Stimulated activated CD8-positive, alpha-beta memory T cell treated with anti-CD3 and anti-CD28 coated beads, Interleukin-15, amount 100 ng/mL, for 1 hour (primary cell): ENCODE results near the gene OSBPL1A.
"Not testable (repeated sequence)": the region's sequence is repeated elsewhere in the genome, so short reads cannot be mapped to it uniquely, and the experiment has no call there.

ENCODE experiments used
- DNase-seq: peaks from one replicate; pipeline ENCODE4 v3.0.0-alpha.2; 2020; ENCODE audit warnings: low read depth

OSBPL1A gene

DNA sequence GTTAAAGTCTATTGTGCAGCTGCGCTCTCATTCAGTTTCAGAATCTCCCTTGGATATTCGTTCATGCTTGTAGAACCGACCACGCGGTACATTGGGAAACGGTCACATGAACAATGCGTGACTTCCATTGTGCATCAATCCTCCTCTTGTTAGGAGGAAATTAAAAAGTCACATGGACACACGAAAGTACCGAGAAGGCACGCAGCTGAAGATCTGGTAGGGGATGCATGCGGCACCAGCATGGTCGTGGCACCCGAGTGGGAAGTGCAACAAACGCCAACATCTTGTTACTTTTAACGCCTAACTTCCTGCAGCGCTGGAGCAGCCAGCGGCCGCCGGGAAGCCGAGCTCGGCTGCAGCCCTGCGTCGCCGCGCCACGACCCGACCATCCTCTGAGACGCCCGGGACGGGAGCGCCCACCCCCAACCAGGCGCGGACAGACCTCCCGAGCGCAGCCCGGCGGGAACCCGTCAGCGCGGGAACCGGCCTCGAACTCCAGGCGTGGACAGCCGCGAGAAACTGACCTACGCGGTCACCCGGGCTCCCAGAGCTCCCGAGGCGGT lies 412 bp downstream of the OSBPL1A start:
- DNase-seq = no peak

DNA sequence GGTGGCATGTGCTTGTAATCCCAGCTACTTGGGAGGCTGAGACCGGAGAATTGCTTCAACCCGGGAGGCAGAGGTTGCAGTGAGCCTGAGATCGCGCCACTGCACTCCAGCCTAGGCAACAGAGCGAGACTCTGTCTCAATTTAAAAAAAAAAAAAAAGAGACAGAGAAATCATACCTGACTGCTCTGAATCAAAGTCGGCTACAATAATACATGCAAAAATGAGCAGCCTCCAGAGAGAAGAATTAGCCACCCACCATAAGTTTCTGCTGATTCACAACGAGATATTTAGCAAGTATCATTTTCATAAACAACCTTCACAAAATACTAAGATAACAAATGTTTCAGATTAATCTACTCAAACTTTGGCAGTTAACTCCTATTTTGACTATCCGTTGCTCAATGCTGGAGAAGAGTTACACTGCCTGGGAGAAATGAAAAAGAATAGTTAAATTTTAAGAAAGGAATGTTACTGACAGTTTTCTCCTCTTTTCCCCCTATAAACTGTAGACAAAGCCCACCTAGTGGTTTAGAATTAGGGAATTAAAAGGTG lies 1.5 kb downstream of the OSBPL1A start:
- no peak for DNase-seq

DNA sequence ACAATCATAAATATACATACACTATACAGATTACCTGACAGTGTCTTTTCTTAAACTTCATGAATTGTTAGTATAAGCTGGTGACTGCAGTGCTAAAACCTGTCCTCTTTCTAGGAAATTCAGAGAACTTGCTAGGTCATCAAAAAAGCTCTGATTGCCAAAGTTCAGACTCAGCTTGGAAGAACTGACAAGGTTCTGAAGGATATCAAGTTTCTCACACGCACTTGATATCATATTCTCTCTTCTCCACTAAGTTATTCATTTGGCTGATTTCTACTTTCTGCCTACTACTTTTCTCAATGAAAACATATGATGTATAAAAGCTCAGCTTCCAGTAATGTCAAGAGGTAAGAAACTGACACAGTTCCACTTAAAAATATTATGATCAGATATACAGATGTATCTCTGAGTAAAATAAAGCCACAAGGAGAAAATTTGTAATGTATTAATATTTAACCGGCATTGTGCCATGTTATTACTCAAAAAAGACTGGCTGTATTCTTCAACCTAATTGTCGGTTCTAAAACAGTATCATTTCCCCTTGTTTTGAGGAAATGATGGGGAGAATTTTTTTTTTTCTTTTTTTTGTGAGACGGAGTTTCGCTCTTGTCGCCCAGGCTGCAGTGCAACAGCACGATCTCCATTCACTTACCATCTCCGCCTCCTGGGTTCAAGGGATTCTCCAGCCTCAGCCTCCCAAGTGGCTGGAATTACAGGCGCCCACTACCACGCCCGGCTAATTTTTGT lies 2.4 kb downstream of the OSBPL1A start:
- DNase-seq = no peak

DNA sequence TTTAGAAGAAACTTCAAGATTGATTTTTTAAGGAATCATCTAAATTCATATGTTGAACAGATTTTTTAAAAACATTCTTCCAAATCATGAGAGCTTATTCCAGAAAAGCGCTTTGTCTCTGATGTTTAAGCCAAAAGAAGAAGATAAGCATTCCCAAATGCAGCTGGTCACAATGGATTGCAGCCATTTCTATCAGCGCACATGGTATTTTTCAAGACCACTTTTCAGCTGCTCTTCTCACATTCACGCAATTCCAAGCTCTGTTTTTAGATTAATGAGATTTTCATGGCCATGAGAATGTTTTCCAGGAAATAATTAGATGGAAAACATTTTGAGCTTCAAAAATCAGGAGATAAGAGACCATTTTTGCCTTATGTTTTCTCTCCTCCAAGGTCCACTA lies 8.7 kb downstream of the OSBPL1A start:
- no peak for DNase-seq

DNA sequence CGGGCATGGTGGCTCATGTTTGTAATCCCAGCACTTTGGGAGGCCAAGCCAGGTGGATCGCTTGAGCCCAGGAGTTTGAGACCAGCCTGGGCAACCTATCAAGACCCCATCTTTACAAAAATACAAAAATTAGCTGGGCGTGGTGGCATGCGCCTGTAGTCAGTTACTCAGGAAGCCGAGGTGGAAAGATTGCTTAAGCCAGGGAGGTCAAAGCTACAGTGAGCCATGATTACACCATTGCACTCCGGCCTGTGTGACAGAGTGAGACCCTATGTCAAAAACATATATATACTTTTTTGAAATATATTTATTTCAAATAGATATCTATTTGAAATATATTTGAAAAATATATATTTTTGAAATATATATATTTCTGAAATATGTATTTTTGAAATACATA lies 10.9 kb downstream of the OSBPL1A start:
- no peak for DNase-seq

DNA sequence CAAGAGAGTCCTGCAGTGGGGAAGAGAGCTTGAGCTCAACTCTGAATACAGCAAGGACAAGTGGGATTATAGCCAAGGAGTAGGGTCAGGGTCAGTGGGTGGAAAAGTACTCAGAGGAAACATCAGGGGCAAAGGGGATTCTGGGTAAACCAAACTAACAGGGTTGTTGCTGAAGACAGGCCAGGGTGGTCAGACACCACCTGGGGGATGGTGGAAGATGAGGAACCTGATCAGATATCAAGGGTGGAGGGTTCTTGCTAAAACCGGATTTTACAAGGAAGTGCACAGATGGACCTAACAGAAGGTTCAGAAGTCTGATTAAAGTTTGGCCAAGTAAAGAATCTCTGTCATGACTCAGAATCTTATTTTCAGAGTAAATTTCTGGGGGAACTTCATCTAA lies 16.5 kb downstream of the OSBPL1A start:
- DNase-seq = no peak

DNA sequence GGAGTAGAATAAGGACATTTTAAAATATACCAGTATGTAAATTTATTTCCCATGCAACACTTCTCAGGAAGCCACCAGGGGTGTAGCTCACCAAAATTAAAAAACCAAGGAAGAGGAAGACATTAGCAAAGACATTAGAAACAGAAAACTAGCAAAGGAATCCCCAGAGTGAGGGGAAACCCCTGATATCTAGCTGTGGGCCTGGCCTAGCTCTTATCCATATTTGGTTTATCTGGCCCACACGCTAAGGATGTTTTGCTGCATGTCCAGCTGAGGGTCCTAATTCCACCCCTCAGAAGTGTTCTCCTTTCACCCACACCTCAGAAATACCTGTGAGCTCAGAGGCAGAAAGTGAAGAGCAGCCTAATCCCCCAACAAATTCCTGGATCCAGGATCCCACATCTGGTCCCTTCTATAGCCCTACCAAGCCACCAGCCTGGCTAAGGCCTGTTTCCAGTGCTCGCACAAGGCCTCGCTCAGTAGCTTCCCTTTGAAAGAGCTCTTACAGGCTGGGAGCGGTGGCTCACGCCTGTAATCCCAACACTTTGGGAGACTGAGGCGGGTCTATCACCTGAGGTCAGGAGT lies 17.4 kb downstream of the OSBPL1A start:
- no peak for DNase-seq

DNA sequence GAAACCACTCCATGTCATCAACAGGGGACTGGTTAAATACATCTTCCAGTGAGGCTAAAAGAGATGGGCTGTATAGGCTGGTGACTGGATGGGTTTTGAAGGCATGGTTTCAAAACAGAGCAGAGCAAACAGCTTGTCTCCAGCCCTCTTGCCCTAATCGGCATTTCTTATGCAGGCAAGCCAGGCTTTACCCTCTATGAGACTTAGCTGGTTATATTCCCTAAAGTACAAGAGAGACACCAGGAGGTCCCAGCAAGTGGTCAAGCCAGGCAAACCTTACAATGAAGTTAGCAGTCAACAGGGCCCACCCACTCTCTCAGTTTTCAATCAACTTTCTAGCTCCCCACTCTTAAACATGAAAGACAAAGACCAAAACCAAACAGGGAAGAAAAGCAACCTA lies 19.0 kb downstream of the OSBPL1A start:
- no peak for DNase-seq

DNA sequence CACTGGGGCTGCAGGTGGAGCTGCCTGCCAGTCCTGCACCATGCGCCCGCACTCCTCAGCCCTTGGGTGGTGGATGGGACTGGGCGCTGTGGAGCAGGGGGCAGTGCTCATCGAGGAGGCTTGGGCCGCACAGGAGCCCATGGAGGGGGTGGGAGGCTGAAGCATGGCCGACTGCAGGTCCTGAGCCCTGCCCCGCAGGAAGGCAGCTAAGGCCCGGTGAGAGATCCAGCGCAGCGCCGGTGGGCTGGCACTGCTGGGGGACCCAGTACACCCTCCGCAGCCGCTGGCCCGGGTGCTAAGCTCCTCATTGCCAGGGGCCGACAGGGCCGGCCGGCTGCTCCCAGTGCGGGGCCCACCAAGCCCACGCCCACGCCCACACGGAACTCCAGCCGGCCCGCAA lies 21.1 kb downstream of the OSBPL1A start:
- not testable (repeated sequence) for DNase-seq

DNA sequence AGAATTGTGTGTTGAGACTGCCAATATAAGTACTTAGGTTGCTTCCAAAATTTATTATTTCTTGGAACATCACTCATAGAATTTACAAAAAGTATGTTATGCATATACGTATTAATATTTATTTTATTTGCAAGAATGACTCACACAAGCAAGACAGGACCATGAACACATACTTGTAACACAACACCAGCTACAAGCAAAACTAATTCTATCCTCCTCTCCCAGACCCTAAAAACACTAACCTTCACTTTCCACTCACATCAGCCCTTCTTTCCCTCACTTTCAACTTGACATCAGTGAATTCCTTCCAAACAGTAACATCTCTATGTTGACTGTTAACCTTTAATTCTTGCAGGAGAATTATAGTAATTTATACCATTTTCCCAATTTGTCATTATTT lies 24.3 kb downstream of the OSBPL1A start:
- no peak for DNase-seq

DNA sequence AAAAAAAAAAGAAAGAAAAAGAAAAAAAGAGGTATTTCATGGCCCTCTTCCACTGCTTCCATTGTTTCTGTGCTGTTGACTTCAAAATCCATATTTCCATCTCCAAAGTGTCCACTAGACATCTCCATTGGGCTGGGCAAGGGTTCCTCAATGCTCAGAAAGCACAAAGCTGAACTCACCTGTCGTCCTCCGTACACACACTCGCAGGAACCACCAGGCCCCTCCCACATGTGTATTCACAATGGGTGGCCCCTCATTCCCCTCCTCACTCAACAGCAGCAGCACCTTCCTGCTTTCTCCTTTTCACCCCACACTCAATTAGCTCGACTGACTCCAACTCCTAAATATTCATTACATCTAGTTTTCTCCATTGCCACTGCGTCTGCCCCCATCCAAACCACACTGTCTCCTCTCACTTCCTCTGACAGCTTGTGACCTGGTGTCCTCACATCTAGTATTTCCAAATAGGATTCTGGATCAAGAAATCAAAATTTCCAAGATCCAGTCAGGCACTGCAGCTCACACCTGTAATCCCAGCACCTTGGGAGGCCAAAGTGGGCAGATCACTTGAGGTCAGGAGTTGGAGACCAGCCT lies 25.2 kb downstream of the OSBPL1A start:
- DNase-seq = no peak

DNA sequence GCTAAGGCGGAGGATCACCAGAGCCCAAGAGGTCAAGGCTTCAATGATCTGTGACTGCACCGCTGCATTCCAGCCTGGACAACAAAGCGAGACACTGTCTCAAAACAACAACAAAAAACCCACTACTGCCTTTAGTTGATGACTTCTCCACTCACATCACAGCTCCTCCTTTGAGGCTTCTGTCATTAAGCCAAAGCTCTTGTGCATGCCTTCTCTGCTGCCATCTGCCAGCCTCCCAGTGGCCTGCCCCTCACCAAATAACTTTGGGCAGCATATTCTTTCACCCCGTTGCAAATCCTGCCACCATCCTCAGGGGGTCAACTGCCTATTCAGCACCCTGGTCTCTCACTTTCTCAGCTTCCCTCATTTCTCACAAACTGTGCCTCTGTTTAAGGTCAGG lies 27.5 kb downstream of the OSBPL1A start:
- DNase-seq = no peak

DNA sequence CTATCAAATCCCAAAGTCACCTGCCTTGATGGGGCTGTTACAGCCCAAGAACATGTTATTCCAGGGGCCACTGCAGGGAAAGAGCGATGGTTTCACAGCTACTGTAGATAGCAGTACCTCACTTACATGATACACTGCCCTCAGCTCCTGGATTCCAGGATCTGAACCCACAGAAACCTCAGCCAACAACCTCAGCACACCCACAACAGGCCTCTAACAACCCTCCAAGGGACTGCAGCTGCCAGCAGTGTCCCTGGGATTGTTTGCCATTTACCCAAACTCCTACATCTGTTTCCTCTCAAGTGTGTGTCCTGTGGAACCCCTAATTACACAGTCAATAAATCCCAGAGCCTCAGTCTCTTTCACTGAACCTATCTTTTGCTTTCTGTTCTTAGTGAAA lies 28.2 kb downstream of the OSBPL1A start:
- no peak for DNase-seq

DNA sequence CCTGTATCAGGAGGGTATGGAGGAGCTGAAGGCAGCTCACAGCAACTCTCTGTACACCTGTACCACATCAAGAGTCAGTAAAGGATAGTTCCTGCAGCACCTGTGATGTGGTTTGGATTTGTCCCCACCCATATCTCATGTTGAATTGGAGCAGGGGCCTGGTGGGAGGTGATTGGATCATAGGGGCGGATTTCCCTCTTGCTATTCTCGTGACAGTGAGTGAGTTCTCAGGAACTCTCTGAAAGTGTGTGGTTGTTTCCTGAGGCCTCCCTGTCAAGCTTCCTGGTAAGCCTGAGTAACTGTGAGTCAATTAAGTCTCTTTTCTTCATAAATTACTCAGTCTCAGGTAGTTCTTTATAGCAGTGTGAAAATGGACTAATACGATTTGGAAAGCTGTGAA lies 28.9 kb downstream of the OSBPL1A start:
- no peak for DNase-seq

DNA sequence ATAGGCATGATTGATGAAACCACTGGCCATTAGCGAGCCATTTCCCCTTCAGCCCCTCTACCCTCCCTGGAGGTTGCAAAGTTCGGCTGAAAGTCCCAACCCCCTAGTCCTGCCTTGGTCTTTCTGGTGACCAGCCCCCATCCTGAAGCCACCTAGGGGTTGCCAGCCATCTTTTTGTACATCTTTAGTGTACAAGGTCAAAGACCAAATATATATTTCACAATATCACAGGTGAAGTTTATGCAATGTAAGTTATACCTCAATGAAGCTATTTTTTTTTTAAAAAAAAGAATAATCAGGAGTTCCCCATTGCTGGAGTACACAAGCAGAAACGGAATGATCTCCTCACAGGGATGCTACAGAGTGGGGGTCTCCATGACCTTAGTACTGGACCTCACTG lies 31.3 kb downstream of the OSBPL1A start:
- no peak for DNase-seq

DNA sequence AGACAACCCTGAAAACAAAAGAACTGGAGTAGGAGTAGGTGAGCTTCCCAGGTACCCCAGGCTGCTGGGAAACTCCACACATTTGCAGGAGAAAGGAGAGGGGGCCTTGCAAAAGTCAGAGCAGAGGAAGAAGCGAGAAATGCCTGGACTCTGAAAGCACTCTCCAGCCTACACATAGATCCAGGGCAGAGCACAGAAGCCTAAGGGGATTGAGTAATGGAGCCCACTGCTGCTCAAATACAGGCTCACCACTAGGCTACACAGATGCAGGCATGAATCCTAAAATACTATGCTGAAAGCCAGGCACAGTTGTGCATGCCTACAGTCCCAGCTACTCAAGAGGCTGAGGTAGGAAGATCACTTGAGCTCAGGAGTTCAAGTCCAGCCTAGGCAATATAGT lies 33.4 kb downstream of the OSBPL1A start:
- no peak for DNase-seq

DNA sequence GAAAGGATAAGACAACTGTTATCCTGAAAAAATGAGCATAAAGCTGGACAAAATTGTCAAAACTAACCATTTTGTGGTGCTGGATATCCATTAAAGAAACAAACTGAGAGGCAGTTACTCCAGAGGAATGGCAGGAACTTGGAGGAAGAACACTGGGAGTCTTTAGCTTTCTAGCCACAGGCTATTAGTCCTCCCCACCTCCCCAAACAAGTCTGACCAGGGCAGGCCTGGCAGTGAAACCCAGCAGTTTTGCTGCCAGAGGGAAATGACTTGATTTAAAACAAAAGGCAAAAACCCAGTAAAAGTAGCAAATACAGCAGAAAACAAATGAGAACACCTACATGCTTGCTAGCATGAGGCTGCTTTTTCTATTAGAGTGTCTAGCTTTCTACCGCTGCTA lies 34.9 kb downstream of the OSBPL1A start:
- DNase-seq = no peak

DNA sequence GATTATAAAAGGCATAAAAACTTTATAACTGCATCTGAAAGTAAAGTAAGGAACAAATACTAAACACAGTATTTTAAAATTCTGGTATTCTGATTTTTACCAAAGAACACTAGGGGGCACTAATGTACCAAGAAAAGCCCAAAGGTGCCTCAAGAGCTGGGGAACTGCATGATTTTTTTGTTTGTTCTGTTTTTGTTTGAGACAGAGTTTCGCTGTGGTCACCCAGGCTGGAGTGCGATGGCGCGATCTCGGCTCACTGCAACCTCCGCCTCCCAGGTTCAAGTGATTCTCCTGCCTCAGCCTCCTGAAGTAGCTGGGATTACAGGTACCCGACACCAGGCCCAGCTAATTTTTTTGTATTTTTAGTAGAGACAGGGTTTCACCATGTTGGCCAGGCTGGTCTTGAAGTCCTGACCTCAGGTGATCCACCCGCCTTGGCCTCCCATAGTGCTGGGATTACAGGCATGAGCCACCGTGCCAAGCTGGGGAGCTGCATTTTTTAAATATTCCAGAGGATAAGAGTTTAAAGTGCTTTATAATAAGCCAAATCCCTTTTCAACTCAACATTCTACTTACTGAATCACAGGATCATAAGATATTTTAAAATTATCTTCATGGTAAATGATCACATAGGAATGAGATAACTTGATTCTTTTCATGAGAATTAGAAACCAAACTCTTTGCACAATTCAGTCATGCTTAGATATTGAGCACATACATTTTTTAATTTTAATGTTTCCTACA lies 37.7 kb downstream of the OSBPL1A start:
- DNase-seq = not testable (repeated sequence)

DNA sequence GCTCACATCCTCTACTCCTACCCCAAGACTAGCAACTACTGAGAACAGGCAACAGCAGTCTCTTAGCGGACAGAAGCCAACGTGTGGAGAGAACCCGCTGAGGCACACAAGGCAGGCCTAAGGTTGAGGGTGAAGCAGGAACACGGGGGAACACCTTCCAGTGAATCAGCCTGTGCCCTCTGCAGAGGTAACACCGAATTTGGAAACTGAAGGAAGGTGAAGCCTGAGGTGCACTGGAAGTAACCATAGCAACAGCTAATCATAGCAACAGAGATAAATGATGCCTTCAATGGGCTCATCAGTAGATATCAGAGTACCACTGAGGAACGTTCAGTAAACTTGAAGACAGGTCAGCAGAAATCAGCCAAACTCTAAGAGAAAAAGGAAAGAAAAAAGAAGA lies 43.3 kb downstream of the OSBPL1A start:
- no peak for DNase-seq

DNA sequence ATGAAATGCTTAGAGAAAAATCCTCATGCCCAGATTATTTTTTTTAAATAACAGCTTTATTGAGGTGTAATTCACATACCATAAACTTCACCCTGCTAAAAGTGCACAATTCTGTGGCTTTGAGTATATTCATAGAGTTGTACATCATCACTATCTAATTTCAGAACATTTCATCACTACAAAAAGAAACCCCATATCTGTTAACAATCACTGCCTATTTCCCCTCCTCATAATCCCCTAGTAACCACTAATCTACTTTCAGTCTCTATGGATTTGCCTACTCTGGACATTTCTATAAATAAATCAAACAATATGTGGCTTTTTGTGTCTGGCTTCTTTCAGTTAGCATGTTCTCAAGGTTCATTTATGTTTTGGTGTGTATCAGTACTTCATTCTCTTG lies 51.4 kb downstream of the OSBPL1A start:
- DNase-seq = no peak

DNA sequence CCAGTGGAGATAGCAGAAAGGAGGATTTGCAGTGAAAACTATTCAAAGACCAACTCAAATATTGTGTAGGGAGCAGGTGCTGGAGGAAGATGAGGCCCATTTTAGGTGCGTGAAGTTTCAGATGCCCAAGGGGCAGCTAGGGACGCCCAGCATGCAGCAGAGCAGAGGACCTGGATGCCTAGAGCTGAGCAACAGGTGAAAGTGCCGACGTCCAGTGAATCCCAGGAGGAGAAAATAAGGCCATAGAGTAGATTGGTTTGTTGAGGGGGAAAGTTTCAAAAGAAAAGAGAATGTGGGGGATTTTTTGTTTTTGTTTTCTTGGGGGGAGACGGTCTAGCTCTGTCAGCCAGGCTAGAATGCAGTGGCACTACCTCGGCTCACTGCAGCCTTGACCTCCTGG lies 53.1 kb downstream of the OSBPL1A start:
- DNase-seq = no peak

DNA sequence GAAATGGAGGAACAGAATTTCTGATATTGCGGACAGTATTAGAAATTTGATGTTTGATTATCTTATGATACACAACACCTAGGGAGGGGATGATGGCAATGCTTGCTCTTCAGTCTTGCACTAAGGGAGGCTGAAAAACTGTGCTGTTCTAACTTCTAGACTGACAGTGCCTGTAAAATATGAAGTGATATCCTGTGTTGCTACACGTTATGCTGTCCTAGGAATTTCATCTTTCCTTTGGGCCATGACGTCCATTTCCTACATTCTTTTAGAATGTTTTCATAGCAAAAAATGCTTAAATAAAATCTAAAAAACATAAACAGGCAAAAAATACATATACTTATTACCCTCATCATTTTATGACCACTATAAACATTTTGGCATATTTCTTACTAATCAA lies 55.3 kb downstream of the OSBPL1A start:
- no peak for DNase-seq
